Liver (tissue), 9 donors: Measurements from ENCODE around the gene SCAF1. TPM values are rescaled to one million over a fixed set of nuclear protein-coding genes. Genes with fewer than 3 reads are reported as not detected.

Experiments used
- DNase-seq: peaks from one replicate; pipeline ENCODE4 v3.0.0-alpha.2; 2017; ENCODE audit warnings: low spot score
- H3K27ac ChIP-seq, 2 donors: one replicate each; pipeline ENCODE4 v1.7.0; 2013; ENCODE audit warnings: inconsistent platforms in 2 of 2, low read length in 2 of 2, control low read depth in 1 of 2, low read depth in 1 of 2, mild to moderate bottlenecking in 1 of 2
- H3K27me3 ChIP-seq, 4 donors: one replicate each; pipeline versions ENCODE4 v1.6.1 to v1.7.0; 2013; ENCODE audit warnings: low read length in 3 of 4, inconsistent platforms in 1 of 4, mild to moderate bottlenecking in 1 of 4, moderate library complexity in 1 of 4; ENCODE audit not compliant: control insufficient read depth in 4 of 4, insufficient read depth in 4 of 4
- H3K36me3 ChIP-seq, 4 donors: one replicate each; pipeline versions ENCODE4 v1.6.1 to v1.7.0; 2013; ENCODE audit warnings: low read length in 3 of 4, mild to moderate bottlenecking in 3 of 4, low read depth in 1 of 4, moderate library complexity in 1 of 4; ENCODE audit not compliant: control insufficient read depth in 4 of 4, insufficient read depth in 3 of 4
- H3K4me1 ChIP-seq, 4 donors: one replicate each; pipeline versions ENCODE4 v1.6.1 to v1.7.0; 2013; ENCODE audit warnings: low read length in 3 of 4, mild to moderate bottlenecking in 3 of 4, moderate library complexity in 1 of 4; ENCODE audit not compliant: control insufficient read depth in 4 of 4, insufficient read depth in 4 of 4
- H3K4me3 ChIP-seq, 3 donors: one replicate each; pipeline versions ENCODE4 v1.6.1 to v1.7.0; 2013; ENCODE audit warnings: low read length in 3 of 3, control low read depth in 1 of 3, low read depth in 1 of 3, mild to moderate bottlenecking in 1 of 3
- H3K9ac ChIP-seq, 2 donors: one replicate each; pipeline ENCODE4 v1.7.0; 2013; ENCODE audit warnings: low read length in 2 of 2, mild to moderate bottlenecking in 2 of 2, moderate library complexity in 2 of 2, control low read depth in 1 of 2, low read depth in 1 of 2
- H3K9me3 ChIP-seq, 4 donors: one replicate each; pipeline versions ENCODE4 v1.6.1 to v1.7.0; 2013; ENCODE audit warnings: low read length in 3 of 4; ENCODE audit not compliant: control insufficient read depth in 4 of 4
- EGR1 ChIP-seq, 2 donors: IDR thresholded peaks; 2 replicates each; pipeline ENCODE4 v1.6.1; 2016 to 2018; ENCODE audit warnings: antibody characterized with exemption in 2 of 2, low read depth in 2 of 2
- FOXA1 ChIP-seq: IDR thresholded peaks from 2 replicates; pipeline ENCODE4 v1.6.1; 2016; ENCODE audit warnings: antibody characterized with exemption
- FOXA2 ChIP-seq: IDR thresholded peaks from 2 replicates; pipeline ENCODE4 v1.6.1; 2016; ENCODE audit warnings: antibody characterized with exemption
- GABPA ChIP-seq, 2 donors: IDR thresholded peaks in 1 of 2; conservative IDR thresholded peaks in 1 of 2; 2 replicates each; pipeline ENCODE4 v1.6.1; 2016; ENCODE audit warnings: antibody characterized with exemption in 2 of 2, mild to moderate bottlenecking in 1 of 2, moderate library complexity in 1 of 2
- HNF4A ChIP-seq, 2 donors: conservative IDR thresholded peaks; 2 replicates each; pipeline ENCODE4 v1.6.1; 2016; ENCODE audit warnings: antibody characterized with exemption in 2 of 2, mild to moderate bottlenecking in 2 of 2
- HNF4G ChIP-seq: IDR thresholded peaks from 2 replicates; pipeline ENCODE4 v1.6.1; 2016; ENCODE audit warnings: antibody characterized with exemption
- JUND ChIP-seq, 2 donors: IDR thresholded peaks; 2 replicates each; pipeline ENCODE4 v1.6.1; 2016; ENCODE audit warnings: antibody characterized with exemption in 2 of 2
- NR2F2 ChIP-seq: IDR thresholded peaks from 2 replicates; pipeline ENCODE4 v1.6.1; 2016; ENCODE audit warnings: antibody characterized with exemption
- RXRA ChIP-seq, 2 donors: IDR thresholded peaks; 2 replicates each; pipeline ENCODE4 v1.6.1; 2017 to 2018; ENCODE audit warnings: antibody characterized with exemption in 2 of 2, mild to moderate bottlenecking in 1 of 2
- SP1 ChIP-seq: IDR thresholded peaks from 2 replicates; pipeline ENCODE4 v1.6.1; 2018; ENCODE audit warnings: antibody characterized with exemption, mild to moderate bottlenecking
- TAF1 ChIP-seq: conservative IDR thresholded peaks from 2 replicates; pipeline ENCODE4 v1.6.1; 2016; ENCODE audit warnings: antibody characterized with exemption, mild to moderate bottlenecking
- YY1 ChIP-seq: IDR thresholded peaks from 2 replicates; pipeline ENCODE4 v1.6.1; 2016; ENCODE audit warnings: antibody characterized with exemption, mild to moderate bottlenecking
- WGBS: extraction: QIAGEN DNeasy Blood & Tissue Kit; methylation state at CpG from one replicate; pipeline ENCODE4 v1.1.7; 2013; 5-methylcytosine and 5-hydroxymethylcytosine counted together
- polyA plus RNA-seq, 2 donors: library from polyadenylated mRNA; stranded (reverse) in 1 of 2; unstranded in 1 of 2; fragments of 200-250 nt in 1 of 2; fragments of >200 nt in 1 of 2; fragmentation: Nextera tagmentation in 1 of 2; extraction: Ambion mirVana in 1 of 2; gene quantifications; one replicate each; pipeline versions ENCODE4 v1.2.1 to v1.2.3, GENCODE V29; 2013 to 2015
- total RNA-seq, 2 donors: library from RNA; depleted of rRNA; stranded (reverse); fragments of >200 nt; gene quantifications; one replicate each; pipeline ENCODE4 v1.2.3, GENCODE V29; 2014
- TF ChIP-seq, protein P1 (sequence below): IDR thresholded peaks from 2 replicates; pipeline ENCODE4 v1.6.1; 2016; ENCODE audit warnings: antibody characterized with exemption
- TF ChIP-seq, protein P2 (sequence below): IDR thresholded peaks from 2 replicates; pipeline ENCODE4 v1.6.1; 2016; ENCODE audit warnings: antibody characterized with exemption
- TF ChIP-seq, protein P3 (sequence below): fragments of 150-350 bp; IDR thresholded peaks from 2 replicates; pipeline ENCODE4 v1.5.1; 2017; ENCODE audit warnings: improper control_type of control experiment, low read depth, low read length; ENCODE audit not compliant: missing input control
- TF ChIP-seq, protein P4 (sequence below): IDR thresholded peaks from 2 replicates; pipeline ENCODE4 v1.6.1; 2016; ENCODE audit warnings: antibody characterized with exemption, mild to moderate bottlenecking
- TF ChIP-seq, protein P5 (sequence below): IDR thresholded peaks from 2 replicates; pipeline ENCODE4 v1.6.1; 2016; ENCODE audit warnings: antibody characterized with exemption
- donor health status: healthy.
- donor health status: healthy.
- donor health status: healthy.
- donor health status: healthy.
- donor health status: healthy.

Gene SCAF1
- total and polyA plus RNA-seq, 4 donors = 4.6 to 17.6 (median 9.9) TPM

DNA sequence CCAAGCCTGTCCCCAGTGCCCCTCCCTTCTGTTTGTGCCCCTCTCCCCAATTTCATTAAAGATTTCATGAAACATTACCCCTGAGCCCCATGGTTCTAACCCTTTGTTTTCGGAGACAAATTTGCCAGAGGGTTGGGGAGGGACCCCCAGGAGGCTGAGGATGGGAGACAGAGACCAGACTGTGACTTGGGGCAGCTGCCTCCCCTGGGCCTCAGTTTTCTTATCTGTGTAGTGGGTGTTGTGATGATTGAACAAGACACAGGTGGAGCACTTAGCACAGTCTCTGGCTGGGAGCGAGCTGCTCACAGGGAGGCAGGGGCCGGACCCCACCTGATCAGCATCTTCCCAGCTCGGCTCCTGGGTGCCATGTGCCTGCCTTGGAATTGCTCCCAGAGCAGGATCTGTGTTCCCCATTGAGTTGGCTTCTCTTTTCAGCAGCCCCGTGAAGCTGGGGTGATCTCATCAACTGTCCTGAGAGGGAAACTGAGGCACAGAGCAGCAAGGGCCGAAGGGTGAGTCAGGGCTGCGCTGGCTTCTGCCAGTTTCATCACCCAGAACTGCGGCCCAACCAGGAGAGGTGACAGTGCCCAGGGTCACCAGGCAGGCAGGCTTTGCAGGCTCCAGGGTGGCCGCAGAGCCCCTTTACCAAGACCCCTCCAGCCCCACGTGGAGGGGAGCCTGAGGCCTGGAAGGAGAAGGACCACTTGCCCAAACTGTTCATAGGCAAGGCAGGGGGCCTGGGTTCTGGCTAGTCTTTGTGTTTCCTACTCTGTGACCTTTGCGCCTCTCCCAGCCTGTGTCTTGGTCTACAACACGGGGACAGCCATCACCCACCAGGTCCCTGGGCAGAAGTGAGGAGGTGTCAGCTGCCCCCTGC, 16.8 kb downstream of the SCAF1 start:
- Histone ChIP-seq H3K27ac (no peak overlapping the region), H3K9ac (no peak overlapping the region), H3K4me1 (peaks cover 2 to 8% (median 5%) of the 10 kb centered on the region in 4 donors), H3K36me3 (peaks cover 22 to 77% (median 35%) of the 10 kb centered on the region in 4 donors), H3K27me3 (no peaks in the 10 kb centered on the region), H3K4me3 (no peak overlapping the region), H3K9me3 (no peaks in the 10 kb centered on the region)
- DNase-seq = no peak
- WGBS = 95% methylated on average over 12 of the region's 12 CpGs
- TF ChIP-seq, protein P1, sequence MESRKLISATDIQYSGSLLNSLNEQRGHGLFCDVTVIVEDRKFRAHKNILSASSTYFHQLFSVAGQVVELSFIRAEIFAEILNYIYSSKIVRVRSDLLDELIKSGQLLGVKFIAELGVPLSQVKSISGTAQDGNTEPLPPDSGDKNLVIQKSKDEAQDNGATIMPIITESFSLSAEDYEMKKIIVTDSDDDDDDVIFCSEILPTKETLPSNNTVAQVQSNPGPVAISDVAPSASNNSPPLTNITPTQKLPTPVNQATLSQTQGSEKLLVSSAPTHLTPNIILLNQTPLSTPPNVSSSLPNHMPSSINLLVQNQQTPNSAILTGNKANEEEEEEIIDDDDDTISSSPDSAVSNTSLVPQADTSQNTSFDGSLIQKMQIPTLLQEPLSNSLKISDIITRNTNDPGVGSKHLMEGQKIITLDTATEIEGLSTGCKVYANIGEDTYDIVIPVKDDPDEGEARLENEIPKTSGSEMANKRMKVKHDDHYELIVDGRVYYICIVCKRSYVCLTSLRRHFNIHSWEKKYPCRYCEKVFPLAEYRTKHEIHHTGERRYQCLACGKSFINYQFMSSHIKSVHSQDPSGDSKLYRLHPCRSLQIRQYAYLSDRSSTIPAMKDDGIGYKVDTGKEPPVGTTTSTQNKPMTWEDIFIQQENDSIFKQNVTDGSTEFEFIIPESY = no peak
- TF ChIP-seq JUND (IDR thresholded peaks at IDR 0.05) (no peak), HNF4G (no peak), GABPA (IDR thresholded peaks at IDR 0.05 in 1 of 2, conservative IDR thresholded peaks at IDR 0.05 in 1 of 2) (no peak)

DNA sequence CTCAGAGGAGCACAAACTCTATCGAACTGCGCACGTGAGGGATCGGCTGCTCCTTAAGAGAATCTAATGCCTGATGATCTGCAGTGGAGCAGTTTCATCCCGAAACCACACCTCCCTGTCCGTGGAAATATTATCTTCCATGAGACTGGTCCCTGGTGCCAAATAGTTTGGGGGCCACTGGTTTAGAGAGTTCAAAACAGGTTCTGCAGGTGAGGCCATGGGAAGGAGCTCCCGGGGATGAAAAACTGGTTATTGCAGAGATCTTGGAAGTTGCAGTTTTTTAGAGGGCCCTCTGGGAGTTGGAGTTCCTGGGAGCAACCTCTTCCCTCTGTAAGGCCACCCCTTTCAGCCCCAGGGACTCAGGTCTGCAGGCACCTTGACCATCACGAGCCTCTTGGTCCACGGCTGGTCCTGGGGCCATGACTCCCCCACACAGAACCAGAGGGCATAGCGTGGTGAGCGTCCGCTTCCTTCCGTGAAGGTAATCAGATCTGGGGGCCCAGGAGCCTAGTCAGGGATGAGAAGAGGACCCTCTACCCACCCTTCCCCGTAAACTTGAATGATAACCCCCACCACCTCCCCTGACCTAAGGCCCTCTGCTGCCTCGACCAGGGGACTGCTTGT, 18.4 kb downstream of the SCAF1 start:
- Histone ChIP-seq H3K4me1 (peaks cover 2 to 24% (median 19%) of the 10 kb centered on the region in 4 donors), H3K4me3 (no peak overlapping the region), H3K36me3 (peaks cover 18 to 64% (median 24%) of the 10 kb centered on the region in 4 donors), H3K27ac (no peak overlapping the region), H3K27me3 (no peaks in the 10 kb centered on the region), H3K9ac (no peak overlapping the region), H3K9me3 (no peaks in the 10 kb centered on the region)
- WGBS = 94% methylated on average over 15 of the region's 15 CpGs
- DNase-seq = no peak
- TF ChIP-seq, protein P2, sequence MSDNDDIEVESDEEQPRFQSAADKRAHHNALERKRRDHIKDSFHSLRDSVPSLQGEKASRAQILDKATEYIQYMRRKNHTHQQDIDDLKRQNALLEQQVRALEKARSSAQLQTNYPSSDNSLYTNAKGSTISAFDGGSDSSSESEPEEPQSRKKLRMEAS = no peak
- TF ChIP-seq JUND (IDR thresholded peaks at IDR 0.05) (no peak), RXRA (IDR thresholded peaks at IDR 0.05) (no peak), TAF1 (no peak), NR2F2 (no peak), FOXA2 (no peak), HNF4G (no peak), YY1 (no peak), GABPA (IDR thresholded peaks at IDR 0.05 in 1 of 2, conservative IDR thresholded peaks at IDR 0.05 in 1 of 2) (no peak), EGR1 (IDR thresholded peaks at IDR 0.05; ENCODE audit: low read depth in 2 of 2) (no peak), FOXA1 (no peak), HNF4A (conservative IDR thresholded peaks at IDR 0.05) (no peak), SP1 (no peak)
- TF ChIP-seq, protein P1 = no peak
- TF ChIP-seq, protein P3, sequence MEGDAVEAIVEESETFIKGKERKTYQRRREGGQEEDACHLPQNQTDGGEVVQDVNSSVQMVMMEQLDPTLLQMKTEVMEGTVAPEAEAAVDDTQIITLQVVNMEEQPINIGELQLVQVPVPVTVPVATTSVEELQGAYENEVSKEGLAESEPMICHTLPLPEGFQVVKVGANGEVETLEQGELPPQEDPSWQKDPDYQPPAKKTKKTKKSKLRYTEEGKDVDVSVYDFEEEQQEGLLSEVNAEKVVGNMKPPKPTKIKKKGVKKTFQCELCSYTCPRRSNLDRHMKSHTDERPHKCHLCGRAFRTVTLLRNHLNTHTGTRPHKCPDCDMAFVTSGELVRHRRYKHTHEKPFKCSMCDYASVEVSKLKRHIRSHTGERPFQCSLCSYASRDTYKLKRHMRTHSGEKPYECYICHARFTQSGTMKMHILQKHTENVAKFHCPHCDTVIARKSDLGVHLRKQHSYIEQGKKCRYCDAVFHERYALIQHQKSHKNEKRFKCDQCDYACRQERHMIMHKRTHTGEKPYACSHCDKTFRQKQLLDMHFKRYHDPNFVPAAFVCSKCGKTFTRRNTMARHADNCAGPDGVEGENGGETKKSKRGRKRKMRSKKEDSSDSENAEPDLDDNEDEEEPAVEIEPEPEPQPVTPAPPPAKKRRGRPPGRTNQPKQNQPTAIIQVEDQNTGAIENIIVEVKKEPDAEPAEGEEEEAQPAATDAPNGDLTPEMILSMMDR = no peak
- TF ChIP-seq, protein P4, sequence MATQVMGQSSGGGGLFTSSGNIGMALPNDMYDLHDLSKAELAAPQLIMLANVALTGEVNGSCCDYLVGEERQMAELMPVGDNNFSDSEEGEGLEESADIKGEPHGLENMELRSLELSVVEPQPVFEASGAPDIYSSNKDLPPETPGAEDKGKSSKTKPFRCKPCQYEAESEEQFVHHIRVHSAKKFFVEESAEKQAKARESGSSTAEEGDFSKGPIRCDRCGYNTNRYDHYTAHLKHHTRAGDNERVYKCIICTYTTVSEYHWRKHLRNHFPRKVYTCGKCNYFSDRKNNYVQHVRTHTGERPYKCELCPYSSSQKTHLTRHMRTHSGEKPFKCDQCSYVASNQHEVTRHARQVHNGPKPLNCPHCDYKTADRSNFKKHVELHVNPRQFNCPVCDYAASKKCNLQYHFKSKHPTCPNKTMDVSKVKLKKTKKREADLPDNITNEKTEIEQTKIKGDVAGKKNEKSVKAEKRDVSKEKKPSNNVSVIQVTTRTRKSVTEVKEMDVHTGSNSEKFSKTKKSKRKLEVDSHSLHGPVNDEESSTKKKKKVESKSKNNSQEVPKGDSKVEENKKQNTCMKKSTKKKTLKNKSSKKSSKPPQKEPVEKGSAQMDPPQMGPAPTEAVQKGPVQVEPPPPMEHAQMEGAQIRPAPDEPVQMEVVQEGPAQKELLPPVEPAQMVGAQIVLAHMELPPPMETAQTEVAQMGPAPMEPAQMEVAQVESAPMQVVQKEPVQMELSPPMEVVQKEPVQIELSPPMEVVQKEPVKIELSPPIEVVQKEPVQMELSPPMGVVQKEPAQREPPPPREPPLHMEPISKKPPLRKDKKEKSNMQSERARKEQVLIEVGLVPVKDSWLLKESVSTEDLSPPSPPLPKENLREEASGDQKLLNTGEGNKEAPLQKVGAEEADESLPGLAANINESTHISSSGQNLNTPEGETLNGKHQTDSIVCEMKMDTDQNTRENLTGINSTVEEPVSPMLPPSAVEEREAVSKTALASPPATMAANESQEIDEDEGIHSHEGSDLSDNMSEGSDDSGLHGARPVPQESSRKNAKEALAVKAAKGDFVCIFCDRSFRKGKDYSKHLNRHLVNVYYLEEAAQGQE = no peak
- TF ChIP-seq, protein P5, sequence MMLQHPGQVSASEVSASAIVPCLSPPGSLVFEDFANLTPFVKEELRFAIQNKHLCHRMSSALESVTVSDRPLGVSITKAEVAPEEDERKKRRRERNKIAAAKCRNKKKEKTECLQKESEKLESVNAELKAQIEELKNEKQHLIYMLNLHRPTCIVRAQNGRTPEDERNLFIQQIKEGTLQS = no peak
